Measurements from ENCODE around the gene SCN9A. TPM values are rescaled to one million over a fixed set of nuclear protein-coding genes. Genes with fewer than 3 reads are reported as not detected.

SCN9A gene
- total and polyA plus RNA-seq, 2 donors (not counting 1 experiment from before 2014, with no cell fraction given) = not detected

DNA sequence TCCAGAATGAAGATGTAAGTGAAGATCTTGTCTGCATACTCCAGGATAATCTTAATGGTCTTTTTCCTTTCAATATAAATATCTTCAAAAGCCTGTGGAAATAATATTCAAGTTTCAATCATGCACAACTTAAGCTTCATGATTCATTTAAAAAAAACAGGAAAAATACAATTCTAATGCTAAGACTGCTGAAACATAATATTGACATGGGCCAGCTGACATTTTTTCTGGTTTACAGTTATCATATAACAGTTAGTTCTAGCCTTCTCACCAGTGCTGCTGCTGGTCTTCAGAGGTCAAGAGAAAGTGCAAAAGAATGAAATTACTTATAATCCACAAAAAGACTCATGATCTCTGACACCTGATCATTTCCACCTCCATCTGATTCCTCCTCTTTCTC lies 137.6 kb downstream of the SCN9A start:
- Mint-ChIP-seq H3K27me3 (no peaks in the 10 kb centered on the region), H3K27ac (no peak overlapping the region), H3K9me3 (ENCODE audit: insufficient read depth) (no peaks in the 10 kb centered on the region), H3K4me1 (no peaks in the 10 kb centered on the region), H3K4me3 (no peak overlapping the region)
- Histone ChIP-seq H3K9ac (ENCODE audit: low read length) (no peak overlapping the region), H4K20me1 (ENCODE audit: control insufficient read depth, insufficient read depth, low read length, poor library complexity, severe bottlenecking) (no peaks in the 10 kb centered on the region), H3K36me3 (replicated peaks in 1 of 2; ENCODE audit: control extremely low read depth in 1 of 2, control insufficient read depth in 1 of 2, extremely low read depth in 1 of 2, insufficient read depth in 2 of 2, low read length in 1 of 2) (no peaks in the 10 kb centered on the region), H2AFZ (ENCODE audit: insufficient read depth, low read depth, low read length, poor library complexity, severe bottlenecking) (no peak overlapping the region), H3K27ac (ENCODE audit: low read length in 2 of 2) (no peak overlapping the region), H3K4me1 (ENCODE audit: control insufficient read depth in 2 of 2, insufficient read depth in 2 of 2, low read length in 2 of 2) (no peaks in the 10 kb centered on the region), H3K4me2 (replicated peaks; ENCODE audit: low read depth, low read length, poor library complexity, severe bottlenecking) (no peak overlapping the region), H3K9me3 (ENCODE audit: control extremely low read depth in 1 of 3, control insufficient read depth in 2 of 3, insufficient read depth in 1 of 3, low read length in 2 of 3) (no peaks in the 10 kb centered on the region), H3K27me3 (replicated peaks in 1 of 4; ENCODE audit: control extremely low read depth in 1 of 4, control insufficient read depth in 3 of 4, insufficient read depth in 4 of 4, low read length in 3 of 4) (no peaks in the 10 kb centered on the region), H3K79me2 (ENCODE audit: control insufficient read depth, insufficient read depth, low read length) (no peaks in the 10 kb centered on the region), H3K4me3 (ENCODE audit: control extremely low read depth in 1 of 5, extremely low read depth in 1 of 5, insufficient read depth in 1 of 5, low read depth in 2 of 5, low read length in 4 of 5) (no peak overlapping the region)
- DNase-seq (no peak), ATAC-seq (ENCODE audit: low read depth) (no peak)
- intact Hi-C loops (cut with micrococcal nuclease) = no loop called here
- ChIA-PET POLR2A (no interaction called here), CTCF (no interaction called here)
- TF ChIP-seq, protein P1, sequence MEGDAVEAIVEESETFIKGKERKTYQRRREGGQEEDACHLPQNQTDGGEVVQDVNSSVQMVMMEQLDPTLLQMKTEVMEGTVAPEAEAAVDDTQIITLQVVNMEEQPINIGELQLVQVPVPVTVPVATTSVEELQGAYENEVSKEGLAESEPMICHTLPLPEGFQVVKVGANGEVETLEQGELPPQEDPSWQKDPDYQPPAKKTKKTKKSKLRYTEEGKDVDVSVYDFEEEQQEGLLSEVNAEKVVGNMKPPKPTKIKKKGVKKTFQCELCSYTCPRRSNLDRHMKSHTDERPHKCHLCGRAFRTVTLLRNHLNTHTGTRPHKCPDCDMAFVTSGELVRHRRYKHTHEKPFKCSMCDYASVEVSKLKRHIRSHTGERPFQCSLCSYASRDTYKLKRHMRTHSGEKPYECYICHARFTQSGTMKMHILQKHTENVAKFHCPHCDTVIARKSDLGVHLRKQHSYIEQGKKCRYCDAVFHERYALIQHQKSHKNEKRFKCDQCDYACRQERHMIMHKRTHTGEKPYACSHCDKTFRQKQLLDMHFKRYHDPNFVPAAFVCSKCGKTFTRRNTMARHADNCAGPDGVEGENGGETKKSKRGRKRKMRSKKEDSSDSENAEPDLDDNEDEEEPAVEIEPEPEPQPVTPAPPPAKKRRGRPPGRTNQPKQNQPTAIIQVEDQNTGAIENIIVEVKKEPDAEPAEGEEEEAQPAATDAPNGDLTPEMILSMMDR (IDR thresholded peaks at IDR 0.05) = no peak
- TF ChIP-seq EZH2 (IDR thresholded peaks at IDR 0.05; ENCODE audit: borderline replicate concordance, insufficient read depth, low read depth, low read length, poor library complexity, severe bottlenecking) = no peak

DNA sequence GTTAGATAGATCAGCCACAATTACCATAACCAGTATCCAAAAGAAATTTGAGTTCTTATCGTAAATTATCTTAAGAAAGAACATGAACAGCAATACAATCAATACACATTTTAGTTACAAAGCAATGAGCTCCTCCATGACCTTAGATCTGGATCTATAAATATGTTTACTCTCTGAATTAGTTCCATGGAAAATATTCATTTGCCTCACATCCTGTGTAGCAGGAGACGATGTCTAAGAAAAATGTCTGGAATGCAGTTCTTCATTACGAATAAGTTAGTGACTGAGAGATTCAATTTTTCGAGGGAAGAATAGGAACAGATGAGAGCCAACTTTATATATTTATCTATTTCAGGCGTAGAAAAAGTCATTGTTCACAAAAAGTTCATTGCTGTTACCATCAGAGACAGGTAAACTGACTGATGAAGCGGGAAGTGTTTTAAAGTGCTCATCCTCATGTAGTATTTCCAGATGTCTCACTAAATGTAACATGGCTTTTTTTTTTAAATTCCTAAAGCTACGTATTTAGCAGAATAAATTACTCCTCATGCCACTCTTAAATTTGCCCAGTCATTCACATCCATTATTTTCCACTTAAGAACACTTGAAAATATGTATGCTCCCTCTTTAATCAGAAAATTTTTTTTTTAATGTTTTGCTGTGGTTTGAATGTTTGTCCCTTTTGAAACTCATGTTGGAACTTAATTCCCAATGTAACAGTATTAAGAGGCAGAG lies 141.5 kb downstream of the SCN9A start:
- ATAC-seq (ENCODE audit: low read depth) = no peak
- H3K4me3 Mint-ChIP-seq = no peak overlapping the region
- no CpG with 5 or more reads among the region's 7 CpGs for WGBS (ENCODE audit: insufficient coverage)
- no peaks in the 10 kb centered on the region for H3K4me1 Mint-ChIP-seq
- no peaks in the 10 kb centered on the region for H3K36me3 ChIP-seq (replicated peaks in 1 of 2; ENCODE audit: control extremely low read depth in 1 of 2, control insufficient read depth in 1 of 2, extremely low read depth in 1 of 2, insufficient read depth in 2 of 2, low read length in 1 of 2)
- no peak overlapping the region for H3K9ac ChIP-seq (ENCODE audit: low read length)
- no peaks in the 10 kb centered on the region for H3K4me1 ChIP-seq (ENCODE audit: control insufficient read depth in 2 of 2, insufficient read depth in 2 of 2, low read length in 2 of 2)
- ChIA-PET CTCF (no interaction called here), POLR2A (no interaction called here)
- no peaks in the 10 kb centered on the region for H3K9me3 ChIP-seq (ENCODE audit: control extremely low read depth in 1 of 3, control insufficient read depth in 2 of 3, insufficient read depth in 1 of 3, low read length in 2 of 3)
- no peak overlapping the region for H3K4me2 ChIP-seq (replicated peaks; ENCODE audit: low read depth, low read length, poor library complexity, severe bottlenecking)
- no peak overlapping the region for H2AFZ ChIP-seq (ENCODE audit: insufficient read depth, low read depth, low read length, poor library complexity, severe bottlenecking)
- no peaks in the 10 kb centered on the region for H3K27me3 ChIP-seq (replicated peaks in 1 of 4; ENCODE audit: control extremely low read depth in 1 of 4, control insufficient read depth in 3 of 4, insufficient read depth in 4 of 4, low read length in 3 of 4)
- intact Hi-C loops (cut with micrococcal nuclease) = no loop called here
- no peaks in the 10 kb centered on the region for H3K79me2 ChIP-seq (ENCODE audit: control insufficient read depth, insufficient read depth, low read length)
- no peaks in the 10 kb centered on the region for H3K9me3 Mint-ChIP-seq (ENCODE audit: insufficient read depth)
- no peak for DNase-seq
- H3K27ac ChIP-seq (ENCODE audit: low read length in 2 of 2) = no peak overlapping the region
- TF ChIP-seq, protein P1 (IDR thresholded peaks at IDR 0.05) = no peak
- no peak for TF ChIP-seq EZH2 (IDR thresholded peaks at IDR 0.05; ENCODE audit: borderline replicate concordance, insufficient read depth, low read depth, low read length, poor library complexity, severe bottlenecking)
- no peak overlapping the region for H3K27ac Mint-ChIP-seq
- no peak overlapping the region for H3K4me3 ChIP-seq (ENCODE audit: control extremely low read depth in 1 of 5, extremely low read depth in 1 of 5, insufficient read depth in 1 of 5, low read depth in 2 of 5, low read length in 4 of 5)
- H3K27me3 Mint-ChIP-seq = no peaks in the 10 kb centered on the region
- no peaks in the 10 kb centered on the region for H4K20me1 ChIP-seq (ENCODE audit: control insufficient read depth, insufficient read depth, low read length, poor library complexity, severe bottlenecking)
